IPS-NIHi7 (cell line): ENCODE results near the gene BACE2.
"Not testable (repeated sequence)": the region's sequence is repeated elsewhere in the genome, so short reads cannot be mapped to it uniquely, and the experiment has no call there.

Source experiments
- DNase-seq: peaks from one replicate; pipeline ENCODE4 v3.0.0; 2012; ENCODE audit warnings: mixed read lengths; ENCODE audit errors: extremely low spot score

BACE2 gene

GRCh38 chr21:41240040-41240439 is 72.1 kb downstream of the BACE2 start:
- no peak for DNase-seq

GRCh38 chr21:41241341-41241740 is 73.4 kb downstream of the BACE2 start:
- no peak for DNase-seq

GRCh38 chr21:41242238-41242829 is 74.4 kb downstream of the BACE2 start:
- DNase-seq: no peak

GRCh38 chr21:41243107-41243506 is 75.1 kb downstream of the BACE2 start:
- DNase-seq: no peak

GRCh38 chr21:41244266-41244880 is 76.4 kb downstream of the BACE2 start:
- not testable (repeated sequence) for DNase-seq

- no peak for DNase-seq
Measured at GRCh38 chr21:41245509-41246135, 77.7 kb downstream of the BACE2 start.

GRCh38 chr21:41246808-41247207 is 78.8 kb downstream of the BACE2 start:
- DNase-seq: no peak

- no peak for DNase-seq
Measured at GRCh38 chr21:41247561-41248545, 79.9 kb downstream of the BACE2 start.

GRCh38 chr21:41249476-41249875 is 81.5 kb downstream of the BACE2 start:
- no peak for DNase-seq

- DNase-seq: no peak
Measured at GRCh38 chr21:41250519-41250918, 82.6 kb downstream of the BACE2 start.

- DNase-seq: no peak
Measured at GRCh38 chr21:41251961-41252642, 84.1 kb downstream of the BACE2 start.

- no peak for DNase-seq
Measured at GRCh38 chr21:41254090-41254700, 86.2 kb downstream of the BACE2 start.

GRCh38 chr21:41255190-41255589 is 87.2 kb downstream of the BACE2 start:
- no peak for DNase-seq

GRCh38 chr21:41256231-41256630 is 88.3 kb downstream of the BACE2 start:
- DNase-seq: not testable (repeated sequence)

GRCh38 chr21:41256771-41257702 is 89.1 kb downstream of the BACE2 start:
- DNase-seq: no peak

- DNase-seq: no peak
Measured at GRCh38 chr21:41258617-41259016, 90.7 kb downstream of the BACE2 start.

- DNase-seq: no peak
Measured at GRCh38 chr21:41260428-41260827, 92.5 kb downstream of the BACE2 start.

- DNase-seq: no peak
Measured at GRCh38 chr21:41267346-41267745, 99.4 kb downstream of the BACE2 start.

GRCh38 chr21:41269535-41269934 is 101.6 kb downstream of the BACE2 start:
- no peak for DNase-seq

- no peak for DNase-seq
Measured at GRCh38 chr21:41277196-41277595, 109.2 kb downstream of the BACE2 start.
